ENCODE results near the gene LRRC43. TPM values are rescaled to one million over a fixed set of nuclear protein-coding genes. Genes with fewer than 3 reads are reported as not detected.

The LRRC43 gene
- total RNA-seq, 1 experiment from 2014 or later = 0.46 TPM

GRCh38 chr12:122189626-122190475 is 6.9 kb downstream of the LRRC43 start:
- Histone ChIP-seq H2BK5ac (ENCODE audit: insufficient read length, low read length) (no peak overlapping the region), H4K8ac (replicated peaks; ENCODE audit: insufficient read length, low read depth, low read length) (no peak overlapping the region), H3K27me3 (ENCODE audit: insufficient read depth, low read length) (no peaks in the 10 kb centered on the region), H2BK12ac (ENCODE audit: insufficient read length, low read depth, low read length) (no peak overlapping the region), H3K9ac (ENCODE audit: extremely low read depth, insufficient read length, low read length) (no peak overlapping the region), H3K27ac (ENCODE audit: insufficient read length, low read depth, low read length) (no peak overlapping the region), H4K5ac (ENCODE audit: insufficient read length, low read depth, low read length) (no peak overlapping the region), H3K14ac (ENCODE audit: insufficient read depth, low read length) (no peak overlapping the region), H3K9me3 (ENCODE audit: control insufficient read depth, low read depth, low read length) (no peaks in the 10 kb centered on the region), H3K79me2 (ENCODE audit: insufficient read depth, low read length) (no peaks in the 10 kb centered on the region), H2AK5ac (ENCODE audit: insufficient read length, low read length) (no peak overlapping the region), H2BK20ac (ENCODE audit: low read depth, low read length, poor library complexity, severe bottlenecking) (no peak overlapping the region), H2AFZ (ENCODE audit: low read length) (no peak overlapping the region), H3K18ac (ENCODE audit: insufficient read length, low read depth, low read length) (no peak overlapping the region), H3K56ac (ENCODE audit: insufficient read length, low read depth, low read length) (no peak overlapping the region), H3K23me2 (ENCODE audit: insufficient read length, low read depth, low read length, poor library complexity, severe bottlenecking) (no peaks in the 10 kb centered on the region), H4K20me1 (ENCODE audit: control insufficient read depth, insufficient read depth, insufficient read length) (peaks cover 3% of the 10 kb centered on the region), H3K23ac (ENCODE audit: insufficient read length, low read depth, low read length) (no peak overlapping the region), H3K79me1 (ENCODE audit: insufficient read depth, low read depth, low read length, poor library complexity, severe bottlenecking) (no peaks in the 10 kb centered on the region), H4K91ac (ENCODE audit: insufficient read length, low read depth, low read length) (no peak overlapping the region), H3T11ph (ENCODE audit: low read length) (no peak overlapping the region), H3K4ac (ENCODE audit: low read depth, low read length) (no peak overlapping the region), H3K4me2 (ENCODE audit: insufficient read depth, insufficient read length, low read length) (no peak overlapping the region), H2BK15ac (ENCODE audit: low read depth, low read length) (no peak overlapping the region), H3K4me1 (ENCODE audit: insufficient read depth, low read length) (no peaks in the 10 kb centered on the region), H2BK120ac (ENCODE audit: low read depth, low read length, poor library complexity, severe bottlenecking) (no peak overlapping the region)
- no peaks in the 10 kb centered on the region; a peak in 1 of 7 replicates for H3K36me3 Mint-ChIP-seq (ENCODE audit: insufficient read depth in 1 of 3, low read depth in 3 of 3)
- H3K9me3 Mint-ChIP-seq = peaks cover 0 to 2% of the 10 kb centered on the region in 2 experiments; a peak in 2 of 5 replicates
- H3K4me3 Mint-ChIP-seq = no peak overlapping the region; a peak in 1 of 5 replicates
- WGBS (ENCODE audit: extremely low coverage, insufficient read length, low lambda C conversion rate) = no CpG with 5 or more reads among the region's 34 CpGs
- no peak for TF ChIP-seq CTCF (conservative IDR thresholded peaks at IDR 0.05)
- peaks cover 0 to 6% of the 10 kb centered on the region in 2 experiments; a peak in 1 of 4 replicates for H3K4me1 Mint-ChIP-seq
- H3K27ac Mint-ChIP-seq = no peak overlapping the region
- DNase-seq = no peak
- peaks cover 8% of the 10 kb centered on the region for H3K27me3 Mint-ChIP-seq (ENCODE audit: low read depth)
